ENCODE data around the gene TLL2. TPM values are rescaled to one million over a fixed set of nuclear protein-coding genes. Genes with fewer than 3 reads are reported as not detected.

The TLL2 gene
- total RNA-seq, 1 donor, result under 0.01 TPM

GRCh38 chr10:96541921-96542320 is 28.2 kb upstream of the TLL2 start:
- no peak overlapping the region for H3K4me3 ChIP-seq (ENCODE audit: low read depth, low read length)
- DNase-seq (ENCODE audit: low read depth), result no peak
- TF ChIP-seq CTCF (IDR thresholded peaks at IDR 0.05; ENCODE audit: insufficient read depth, low read length), result no peak

- no peak overlapping the region for H3K4me3 ChIP-seq (ENCODE audit: low read depth, low read length)
- TF ChIP-seq CTCF (IDR thresholded peaks at IDR 0.05; ENCODE audit: insufficient read depth, low read length), result no peak
- DNase-seq (ENCODE audit: low read depth), result no peak
These were observed 26.5 kb upstream of the TLL2 start for GRCh38 chr10:96540240-96540639.

- no peak for DNase-seq (ENCODE audit: low read depth)
- H3K4me3 ChIP-seq (ENCODE audit: low read depth, low read length), result no peak overlapping the region
- TF ChIP-seq CTCF (IDR thresholded peaks at IDR 0.05; ENCODE audit: insufficient read depth, low read length), result no peak
These were observed 25.0 kb upstream of the TLL2 start for GRCh38 chr10:96538683-96539082.

- TF ChIP-seq CTCF (IDR thresholded peaks at IDR 0.05; ENCODE audit: insufficient read depth, low read length), result no peak
- H3K4me3 ChIP-seq (ENCODE audit: low read depth, low read length), result no peak overlapping the region
These were observed 22.4 kb upstream of the TLL2 start for GRCh38 chr10:96536129-96536528.

GRCh38 chr10:96532523-96532922 is 18.8 kb upstream of the TLL2 start:
- DNase-seq (ENCODE audit: low read depth), result peak; percentile 15
- no peak for TF ChIP-seq CTCF (IDR thresholded peaks at IDR 0.05; ENCODE audit: insufficient read depth, low read length)
- H3K4me3 ChIP-seq (ENCODE audit: low read depth, low read length), result no peak overlapping the region

More at GRCh38 chr10:96536129-96536528, 22.4 kb upstream of the TLL2 start:
- DNase-seq (ENCODE audit: low read depth), result no peak

- H3K4me3 ChIP-seq (ENCODE audit: low read depth, low read length), result no peak overlapping the region
- TF ChIP-seq CTCF (IDR thresholded peaks at IDR 0.05; ENCODE audit: insufficient read depth, low read length), result no peak
These were observed 16.0 kb upstream of the TLL2 start for GRCh38 chr10:96529634-96530279.

GRCh38 chr10:96524741-96525140 is 11.0 kb upstream of the TLL2 start:
- H3K4me3 ChIP-seq (ENCODE audit: low read depth, low read length), result no peak overlapping the region
- no peak for DNase-seq (ENCODE audit: low read depth)
- no peak for TF ChIP-seq CTCF (IDR thresholded peaks at IDR 0.05; ENCODE audit: insufficient read depth, low read length)

More at GRCh38 chr10:96529634-96530279, 16.0 kb upstream of the TLL2 start:
- DNase-seq (ENCODE audit: low read depth), result no peak
